Stimulated activated CD4-positive, alpha-beta T cell treated with anti-CD3 and anti-CD28 coated beads, Interleukin-4, amount 100 ng/mL, for 24 hours (primary cell): ENCODE measurements around the gene MAP2.
"Not testable (repeated sequence)": the region's sequence is repeated elsewhere in the genome, so short reads cannot be mapped to it uniquely, and the experiment has no call there.

Experiments
- DNase-seq: peaks from one replicate; pipeline ENCODE4 v3.0.0-alpha.2; 2020

The MAP2 gene

DNA sequence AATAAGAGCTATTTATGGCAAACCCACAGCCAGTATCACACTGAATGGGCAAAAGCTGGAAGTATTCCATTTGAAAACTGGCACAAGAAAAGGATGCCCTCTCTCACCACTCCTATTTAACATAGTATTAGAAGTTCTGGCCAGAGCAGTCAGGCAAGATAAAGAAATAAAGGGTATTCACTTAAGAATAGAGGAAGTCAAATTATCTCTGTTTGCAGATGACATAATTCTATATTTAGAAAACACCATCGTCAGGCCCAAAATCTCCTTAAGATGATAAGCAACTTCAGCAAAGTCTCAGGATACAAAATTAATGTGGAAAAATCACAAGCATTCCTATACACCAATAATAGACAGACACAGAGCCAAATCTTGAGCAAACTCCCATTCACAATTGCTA lies 68.4 kb downstream of the MAP2 start:
- not testable (repeated sequence) for DNase-seq

DNA sequence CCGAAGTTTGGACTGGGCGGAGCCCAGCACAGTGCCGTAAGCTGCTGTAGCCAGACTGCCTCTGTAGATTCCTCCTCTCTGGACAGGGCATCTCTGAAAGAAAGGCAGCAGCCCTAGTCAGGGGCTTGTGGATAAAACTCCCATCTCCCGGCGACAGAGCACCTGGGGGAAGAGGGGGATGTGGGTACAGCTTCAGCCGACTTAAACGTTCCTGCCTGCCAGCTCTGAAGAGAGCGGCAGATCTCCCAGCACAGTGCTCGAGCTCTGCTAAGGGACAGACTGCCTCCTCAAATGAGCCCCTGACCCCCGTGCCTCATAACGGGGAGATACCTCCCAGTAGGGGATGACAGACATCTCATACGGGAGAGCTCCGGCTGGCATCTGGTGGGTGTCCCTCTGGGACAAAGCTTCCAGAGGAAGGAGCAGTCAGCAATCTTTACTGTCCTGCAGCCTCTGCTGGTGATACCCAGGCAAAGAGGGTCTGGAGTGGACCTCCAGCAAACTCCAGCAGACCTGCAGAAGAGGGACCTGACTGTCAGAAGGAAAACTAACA lies 71.3 kb downstream of the MAP2 start:
- not testable (repeated sequence) for DNase-seq

GRCh38 chr2:209495855-209496585 lies 72.2 kb downstream of the MAP2 start:
- DNase-seq, result no peak

DNA sequence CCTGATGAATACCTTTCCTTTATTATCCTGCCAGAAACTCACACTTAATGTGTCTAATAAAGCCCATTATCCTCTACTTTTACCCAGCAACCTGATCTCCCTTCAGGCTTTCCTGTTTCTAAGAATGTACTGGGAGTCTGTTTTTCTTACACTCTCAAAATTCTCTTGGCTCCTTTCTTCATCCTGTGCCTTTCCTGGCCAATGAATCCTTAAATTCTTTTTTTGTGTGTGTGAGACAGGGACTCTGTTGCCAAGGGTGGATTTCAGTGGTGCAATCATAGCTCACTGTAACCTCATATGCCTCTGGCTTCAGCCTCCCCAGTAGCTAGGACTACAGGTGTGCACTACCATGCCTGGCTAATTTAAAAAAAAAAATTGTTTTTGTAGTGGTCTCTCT lies 72.7 kb downstream of the MAP2 start:
- no peak for DNase-seq

DNA sequence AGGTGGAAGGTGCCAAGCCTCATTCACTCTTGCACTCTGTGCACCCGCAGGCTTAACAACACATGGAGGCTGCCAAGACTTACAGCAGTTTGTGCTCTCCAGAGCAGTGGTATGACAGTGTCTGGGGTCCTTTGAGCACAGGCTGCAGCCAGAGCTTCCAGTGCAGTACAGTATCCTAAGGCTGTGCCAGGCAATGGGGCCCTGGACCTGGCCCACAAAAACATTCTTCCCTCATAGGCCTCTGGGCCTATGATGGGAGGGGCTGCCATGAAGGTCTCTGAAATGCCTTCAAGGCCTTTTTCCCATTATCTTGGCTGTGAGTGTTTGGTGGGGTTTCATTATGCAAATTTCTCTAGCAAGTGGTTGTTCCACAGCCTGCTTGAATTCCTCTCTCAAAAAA lies 74.8 kb downstream of the MAP2 start:
- no peak for DNase-seq

DNA sequence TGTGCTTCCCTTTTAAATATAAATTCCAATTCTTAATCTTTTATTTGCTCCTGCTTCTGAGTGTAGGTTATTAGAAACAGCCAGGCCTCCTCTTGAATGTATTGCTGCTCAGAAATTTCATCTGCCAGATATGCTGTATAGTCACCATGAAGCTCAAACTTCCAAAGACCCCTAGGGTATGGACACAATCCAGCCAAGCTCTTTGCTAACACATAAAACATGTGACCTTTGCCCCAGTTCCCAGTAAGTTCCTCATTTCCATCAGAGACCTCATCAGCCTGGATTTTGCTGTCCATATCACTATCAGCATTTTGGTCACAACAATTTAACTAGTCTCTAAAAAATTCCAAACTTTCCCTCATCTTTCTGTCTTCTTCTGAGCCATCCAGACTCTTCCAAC lies 75.2 kb downstream of the MAP2 start:
- DNase-seq, result no peak

GRCh38 chr2:209501579-209501978 lies 77.7 kb downstream of the MAP2 start:
- no peak for DNase-seq

GRCh38 chr2:209505410-209505809 lies 81.6 kb downstream of the MAP2 start:
- DNase-seq, result no peak

DNA sequence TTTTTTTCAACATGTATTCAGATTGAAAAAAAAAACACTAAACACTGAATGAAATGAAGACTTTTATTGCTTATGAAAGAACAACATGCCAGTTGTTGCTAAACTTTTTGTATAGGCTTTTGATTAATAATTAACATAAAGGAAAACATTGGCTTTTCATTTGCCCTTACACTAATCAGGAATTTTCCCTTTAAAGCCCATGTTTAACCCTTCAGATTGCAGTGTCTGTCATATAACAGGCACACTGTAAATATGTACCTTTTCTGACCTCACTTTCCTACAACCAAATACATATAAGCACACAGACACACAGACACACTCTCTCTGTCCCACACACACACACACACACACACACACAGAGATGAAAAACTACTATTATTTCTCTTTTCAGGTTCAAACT lies 84.4 kb downstream of the MAP2 start:
- no peak for DNase-seq

DNA sequence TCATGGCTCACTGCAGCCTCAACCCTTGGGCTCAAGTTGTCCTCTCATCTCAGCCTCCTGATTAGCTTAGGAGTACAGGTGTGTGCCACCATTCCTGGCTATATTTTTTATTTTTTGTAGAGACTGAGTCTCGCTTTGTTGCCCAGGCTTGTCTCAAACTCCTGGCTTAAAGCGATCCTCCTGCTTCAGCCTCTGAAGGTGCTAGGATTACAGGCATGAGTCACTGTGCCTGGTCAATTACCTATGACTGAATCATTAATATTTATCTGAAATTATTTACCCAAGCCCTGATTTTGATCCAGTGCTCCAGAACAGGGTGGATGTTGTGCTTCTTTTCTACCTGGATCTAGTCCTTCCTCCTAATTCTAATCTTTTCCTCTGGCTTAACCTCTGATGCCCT lies 87.8 kb downstream of the MAP2 start:
- DNase-seq, result no peak

DNA sequence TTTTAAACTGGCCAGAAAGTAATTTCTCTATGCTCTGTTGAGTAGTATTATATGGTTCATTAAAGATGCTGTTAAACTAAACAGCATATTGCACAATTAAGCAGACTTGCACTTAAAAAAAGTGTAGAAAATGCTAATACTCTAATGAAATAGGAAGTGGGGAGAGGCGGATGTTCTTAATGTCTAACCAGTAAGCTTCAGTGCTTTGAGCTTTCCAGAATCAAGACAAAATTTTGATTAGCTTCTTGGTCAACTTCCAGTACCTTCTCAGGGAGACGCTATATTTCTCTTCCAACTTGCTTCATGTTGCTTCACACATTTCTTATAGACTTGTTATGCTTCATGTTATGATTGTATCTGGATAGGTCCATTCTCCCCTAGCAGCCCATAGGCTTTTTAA lies 89.1 kb downstream of the MAP2 start:
- no peak for DNase-seq

DNA sequence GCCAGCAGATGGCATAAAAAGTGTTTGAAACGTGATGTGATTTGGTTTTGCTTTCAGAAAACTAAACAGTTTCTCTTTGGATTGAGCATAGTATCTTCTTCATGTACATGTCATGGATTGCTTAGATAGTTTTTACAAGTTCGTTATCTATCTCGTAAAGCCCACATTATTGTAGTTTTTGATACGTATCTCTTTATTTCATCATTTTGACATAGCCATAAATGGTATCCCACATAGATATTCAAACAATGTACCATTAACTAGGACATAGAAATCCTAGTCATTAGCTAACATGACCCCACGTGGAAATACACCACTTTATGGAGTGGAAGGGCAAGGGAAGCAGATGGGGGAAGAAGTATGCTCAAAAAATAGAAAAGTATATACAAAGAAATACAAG lies 93.6 kb downstream of the MAP2 start:
- DNase-seq, result no peak

GRCh38 chr2:209519271-209519670 lies 95.4 kb downstream of the MAP2 start:
- DNase-seq, result no peak

DNA sequence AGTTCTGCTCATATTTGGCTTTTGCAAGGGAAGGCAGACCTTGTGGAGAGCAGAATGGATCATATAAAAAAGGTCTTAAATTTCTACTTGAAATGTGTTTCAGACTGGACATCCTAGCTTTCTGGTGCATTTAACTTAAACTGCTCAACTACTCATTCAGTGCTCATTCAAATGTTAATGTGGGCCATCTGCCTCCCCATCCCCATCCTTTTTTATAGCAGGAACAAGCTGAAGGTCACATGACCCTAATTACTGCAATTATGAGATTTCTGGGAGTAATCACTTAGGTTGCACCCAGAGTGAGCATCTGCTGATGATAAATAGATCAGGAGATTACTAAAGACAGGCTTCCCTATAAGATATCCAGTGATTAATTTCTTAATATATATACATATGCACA lies 96.1 kb downstream of the MAP2 start:
- no peak for DNase-seq

GRCh38 chr2:209523041-209523740 lies 99.3 kb downstream of the MAP2 start:
- no peak for DNase-seq

DNA sequence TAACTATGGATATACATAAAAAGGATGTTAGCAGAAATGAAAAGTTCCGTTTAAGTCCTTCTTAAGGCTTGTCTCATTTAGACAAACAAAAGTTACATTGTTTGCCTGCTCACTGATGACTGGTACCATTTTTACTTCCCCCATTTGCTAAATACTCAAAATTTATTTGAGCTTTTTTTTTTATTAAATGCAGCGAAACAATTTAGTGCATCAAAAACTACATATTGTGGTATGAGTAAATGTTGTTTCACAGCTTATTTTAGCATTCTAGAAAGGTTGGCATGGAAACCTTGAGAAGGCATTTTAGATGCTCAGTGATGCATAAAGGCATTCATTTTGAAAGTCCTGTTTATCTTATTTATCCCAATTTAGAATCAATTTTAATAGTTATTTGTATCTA lies 100.0 kb downstream of the MAP2 start:
- DNase-seq, result no peak

GRCh38 chr2:209525331-209525730 lies 101.5 kb downstream of the MAP2 start:
- no peak for DNase-seq

- no peak for DNase-seq
Measured at GRCh38 chr2:209525834-209526281, 102.0 kb downstream of the MAP2 start.

- DNase-seq, result no peak
Measured at GRCh38 chr2:209526561-209526960, 102.7 kb downstream of the MAP2 start.

- no peak for DNase-seq
Measured at GRCh38 chr2:209529579-209529978, 105.7 kb downstream of the MAP2 start.

DNA sequence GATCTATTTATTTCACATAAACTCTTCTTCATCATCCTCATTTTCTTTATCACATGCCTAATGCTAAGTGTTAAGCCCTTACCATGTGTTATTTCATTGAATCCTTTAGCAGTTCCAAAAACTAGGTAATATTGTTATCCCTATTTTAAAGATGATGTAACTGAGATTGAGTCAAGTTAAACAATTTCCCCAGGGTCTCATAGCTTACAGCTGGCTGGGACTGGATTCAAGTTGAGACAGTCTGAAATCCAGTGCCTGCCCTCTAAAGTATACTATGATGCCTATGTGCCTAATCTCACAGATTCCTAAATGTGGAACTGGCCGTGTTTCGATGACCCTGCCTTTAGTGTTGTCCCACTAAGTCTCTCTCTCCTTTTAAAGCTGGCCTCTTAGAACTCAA lies 108.5 kb downstream of the MAP2 start:
- DNase-seq, result no peak

- DNase-seq, result no peak
Measured at GRCh38 chr2:209533391-209533790, 109.5 kb downstream of the MAP2 start.

DNA sequence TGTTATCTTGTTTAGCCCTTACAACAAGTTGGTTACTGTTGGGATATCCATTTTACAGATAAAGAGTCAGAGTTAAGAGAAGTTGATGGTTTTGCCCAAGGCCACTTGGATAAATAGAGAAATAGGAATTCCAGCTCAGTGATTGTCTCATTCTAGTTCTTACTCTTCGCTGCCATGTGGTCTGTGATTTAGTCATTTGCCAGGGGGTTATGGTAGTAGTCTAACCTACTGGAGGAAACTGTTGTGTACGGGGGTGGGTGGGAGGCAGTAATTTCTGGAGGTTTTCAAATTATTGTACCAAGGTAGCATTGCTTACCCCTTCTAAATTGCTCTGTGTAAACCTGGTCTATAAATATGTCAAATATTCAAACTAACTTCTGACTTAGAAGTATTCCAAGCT lies 110.4 kb downstream of the MAP2 start:
- no peak for DNase-seq

DNA sequence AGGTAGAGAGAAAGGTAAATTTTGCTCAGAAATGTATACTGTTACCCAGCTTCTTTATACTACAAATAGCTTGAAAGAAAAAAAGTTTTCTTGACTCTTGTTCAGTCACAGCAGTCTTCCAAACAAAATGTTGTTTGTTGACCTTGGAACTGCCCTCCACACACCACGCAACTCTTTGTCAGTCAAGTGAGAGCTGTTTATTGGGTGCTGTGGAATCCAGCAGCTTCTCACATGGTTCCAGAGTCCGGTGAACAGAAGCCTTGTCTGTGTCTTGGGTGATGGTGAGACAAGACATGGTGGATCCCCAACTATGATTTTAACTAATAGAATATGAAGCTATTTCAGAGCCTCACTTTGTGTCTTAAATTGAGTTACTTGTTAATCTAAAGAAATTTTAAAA lies 112.5 kb downstream of the MAP2 start:
- DNase-seq, result no peak
